IMR-90 (cell line): ENCODE measurements around the gene USP31.

Experiments used
- BHLHE40 ChIP-seq: fragments of 150-350 bp; IDR thresholded peaks from 2 replicates; pipeline ENCODE4 v1.6.1; 2016; ENCODE audit warnings: mild to moderate bottlenecking, low read depth, low read length
- CEBPB ChIP-seq: IDR thresholded peaks from 2 replicates; pipeline ENCODE4 v1.6.1; 2012; ENCODE audit warnings: low read depth, low read length, improper control_type of control experiment
- CTCF ChIP-seq: conservative IDR thresholded peaks from 2 replicates; pipeline ENCODE4 v1.5.1; 2012; ENCODE audit warnings: mild to moderate bottlenecking, low read depth, low read length, improper control_type of control experiment
- MAFK ChIP-seq: IDR thresholded peaks from 2 replicates; pipeline ENCODE4 v1.6.1; 2012; ENCODE audit warnings: low read depth, low read length, improper control_type of control experiment
- NFE2L2 ChIP-seq: fragments of 150-350 bp; IDR thresholded peaks from 2 replicates; pipeline ENCODE4 v1.6.1; 2016; ENCODE audit warnings: low read depth, mild to moderate bottlenecking, low read length
- POLR2A ChIP-seq: IDR thresholded peaks from 2 replicates; pipeline ENCODE4 v1.6.1; 2012; ENCODE audit warnings: mild to moderate bottlenecking, low read depth, low read length
- RAD21 ChIP-seq: IDR thresholded peaks from 2 replicates; pipeline ENCODE4 v1.6.1; 2012; ENCODE audit warnings: low read length, improper control_type of control experiment
- RCOR1 ChIP-seq: IDR thresholded peaks from 2 replicates; pipeline ENCODE4 v1.6.1; 2012; ENCODE audit warnings: mild to moderate bottlenecking, low read length, improper control_type of control experiment; ENCODE audit not compliant: insufficient replicate concordance
- RFX5 ChIP-seq: IDR thresholded peaks from 2 replicates; pipeline ENCODE4 v1.8.0; 2012; ENCODE audit warnings: low read depth, mild to moderate bottlenecking, low read length, moderate library complexity
- SMC3 ChIP-seq: fragments of 150-350 bp; IDR thresholded peaks from 2 replicates; pipeline ENCODE4 v1.6.1; 2016; ENCODE audit warnings: low read depth, mild to moderate bottlenecking, antibody characterized with exemption, low read length, moderate library complexity
- TF ChIP-seq, protein P1 (sequence below): fragments of 150-350 bp; IDR thresholded peaks from 2 replicates; pipeline ENCODE4 v1.6.1; 2016; ENCODE audit warnings: low read depth, mild to moderate bottlenecking, low read length, moderate library complexity, borderline replicate concordance

GRCh38 chr16:23071196-23072083 lies 77.8 kb downstream of the USP31 start:
- TF ChIP-seq CTCF, result no peak
- no peak for TF ChIP-seq POLR2A
- no peak for TF ChIP-seq SMC3
- TF ChIP-seq CEBPB, result no peak
- TF ChIP-seq RFX5, result no peak
- TF ChIP-seq BHLHE40, result no peak
- TF ChIP-seq RAD21, result no peak
- TF ChIP-seq, protein P1, sequence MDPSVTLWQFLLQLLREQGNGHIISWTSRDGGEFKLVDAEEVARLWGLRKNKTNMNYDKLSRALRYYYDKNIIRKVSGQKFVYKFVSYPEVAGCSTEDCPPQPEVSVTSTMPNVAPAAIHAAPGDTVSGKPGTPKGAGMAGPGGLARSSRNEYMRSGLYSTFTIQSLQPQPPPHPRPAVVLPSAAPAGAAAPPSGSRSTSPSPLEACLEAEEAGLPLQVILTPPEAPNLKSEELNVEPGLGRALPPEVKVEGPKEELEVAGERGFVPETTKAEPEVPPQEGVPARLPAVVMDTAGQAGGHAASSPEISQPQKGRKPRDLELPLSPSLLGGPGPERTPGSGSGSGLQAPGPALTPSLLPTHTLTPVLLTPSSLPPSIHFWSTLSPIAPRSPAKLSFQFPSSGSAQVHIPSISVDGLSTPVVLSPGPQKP, result no peak
- TF ChIP-seq NFE2L2, result no peak
- no peak for TF ChIP-seq RCOR1
- TF ChIP-seq MAFK, result no peak
